ENCODE measurements around the gene CCSER2.

DNA sequence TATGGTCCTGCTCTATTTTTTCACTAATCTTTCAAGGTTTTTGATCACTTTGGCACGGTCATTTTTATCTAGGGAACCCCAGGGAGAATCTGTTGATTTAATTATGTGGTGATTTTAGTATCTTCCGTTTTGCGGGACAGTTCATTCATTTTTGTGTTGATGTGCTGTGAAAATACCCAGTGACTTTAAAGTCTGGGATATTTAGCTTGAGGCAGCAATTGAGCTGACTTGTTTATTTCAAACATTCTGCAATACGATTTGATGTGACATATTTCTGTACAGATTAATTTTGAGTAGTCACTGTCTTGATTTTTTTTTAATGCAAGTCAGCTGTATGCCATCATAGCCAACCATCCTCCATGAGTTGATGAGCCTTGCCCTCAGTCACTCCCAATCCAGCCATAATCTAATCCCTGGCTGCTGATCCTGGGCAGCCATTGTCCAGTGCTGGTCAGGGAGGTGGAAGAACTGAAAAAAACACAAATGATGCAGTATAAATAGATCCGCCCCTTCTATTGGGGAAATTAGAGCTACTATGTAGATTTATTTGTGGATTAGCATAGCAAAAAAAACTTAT, 183.4 kb downstream of the CCSER2 start:
- TF ChIP-seq CTCF (IDR thresholded peaks at IDR 0.05) (no peak), POLR2A (IDR thresholded peaks at IDR 0.05) (no peak)

All from thyroid gland (tissue), 4 donors.